Measurements from ENCODE around the gene CHST4.
"Not testable (repeated sequence)": the region's sequence is repeated elsewhere in the genome, so short reads cannot be mapped to it uniquely, and the experiment has no call there.

Gene CHST4

DNA sequence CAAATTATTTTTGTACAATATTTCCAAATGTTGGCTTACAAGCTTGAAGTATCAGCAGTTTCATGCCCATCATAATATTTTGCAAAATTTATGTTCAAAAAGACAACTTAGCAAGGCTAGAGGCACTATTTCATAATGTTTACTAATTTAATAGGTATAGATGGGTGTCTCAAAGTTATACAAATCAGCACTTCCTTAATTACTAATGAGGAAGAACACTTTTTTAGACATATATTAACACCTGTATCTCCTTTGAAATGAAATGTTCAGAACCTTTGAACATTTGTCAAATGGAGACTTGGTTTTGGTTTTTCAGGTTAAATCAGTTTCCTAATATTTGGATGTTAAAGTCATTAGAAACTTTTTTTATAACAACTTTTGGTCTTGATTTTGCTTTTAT, 48.5 kb downstream of the CHST4 start:
- H3K36me3 ChIP-seq (ENCODE audit: insufficient read depth, low read length): no peaks in the 10 kb centered on the region
- no peak overlapping the region for H3K4me2 ChIP-seq (ENCODE audit: insufficient read depth, low read length)
- DNase-seq (no peak), ATAC-seq (ENCODE audit: insufficient read depth, low read depth) (no peak)
- H3K27me3 ChIP-seq (ENCODE audit: insufficient read depth, low read length, poor library complexity): peaks cover 20% of the 10 kb centered on the region
- no peaks in the 10 kb centered on the region for H3K79me2 ChIP-seq (ENCODE audit: insufficient read depth, low read length)
- H3K4me3 ChIP-seq (ENCODE audit: low read depth in 1 of 2, low read length in 2 of 2): no peak overlapping the region
- no peak overlapping the region for H2AFZ ChIP-seq (ENCODE audit: low read depth, low read length)
- H3K9me3 ChIP-seq (ENCODE audit: insufficient read depth, low read length, severe bottlenecking): no peaks in the 10 kb centered on the region
- no peak for TF ChIP-seq EZH2 (IDR thresholded peaks at IDR 0.05; ENCODE audit: borderline replicate concordance, low read depth, low read length, severe bottlenecking)
- TF ChIP-seq, protein P1, sequence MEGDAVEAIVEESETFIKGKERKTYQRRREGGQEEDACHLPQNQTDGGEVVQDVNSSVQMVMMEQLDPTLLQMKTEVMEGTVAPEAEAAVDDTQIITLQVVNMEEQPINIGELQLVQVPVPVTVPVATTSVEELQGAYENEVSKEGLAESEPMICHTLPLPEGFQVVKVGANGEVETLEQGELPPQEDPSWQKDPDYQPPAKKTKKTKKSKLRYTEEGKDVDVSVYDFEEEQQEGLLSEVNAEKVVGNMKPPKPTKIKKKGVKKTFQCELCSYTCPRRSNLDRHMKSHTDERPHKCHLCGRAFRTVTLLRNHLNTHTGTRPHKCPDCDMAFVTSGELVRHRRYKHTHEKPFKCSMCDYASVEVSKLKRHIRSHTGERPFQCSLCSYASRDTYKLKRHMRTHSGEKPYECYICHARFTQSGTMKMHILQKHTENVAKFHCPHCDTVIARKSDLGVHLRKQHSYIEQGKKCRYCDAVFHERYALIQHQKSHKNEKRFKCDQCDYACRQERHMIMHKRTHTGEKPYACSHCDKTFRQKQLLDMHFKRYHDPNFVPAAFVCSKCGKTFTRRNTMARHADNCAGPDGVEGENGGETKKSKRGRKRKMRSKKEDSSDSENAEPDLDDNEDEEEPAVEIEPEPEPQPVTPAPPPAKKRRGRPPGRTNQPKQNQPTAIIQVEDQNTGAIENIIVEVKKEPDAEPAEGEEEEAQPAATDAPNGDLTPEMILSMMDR (IDR thresholded peaks at IDR 0.05; ENCODE audit: borderline replicate concordance, extremely low read depth, low read length, poor library complexity, severe bottlenecking): no peak
- no peak overlapping the region for H3K27ac ChIP-seq (ENCODE audit: low read length)
- H3K9ac ChIP-seq (ENCODE audit: low read depth, low read length): no peak overlapping the region
- no peaks in the 10 kb centered on the region for H4K20me1 ChIP-seq (ENCODE audit: insufficient read depth, low read length)
- H3K4me1 ChIP-seq (ENCODE audit: insufficient read depth, low read length): no peaks in the 10 kb centered on the region

DNA sequence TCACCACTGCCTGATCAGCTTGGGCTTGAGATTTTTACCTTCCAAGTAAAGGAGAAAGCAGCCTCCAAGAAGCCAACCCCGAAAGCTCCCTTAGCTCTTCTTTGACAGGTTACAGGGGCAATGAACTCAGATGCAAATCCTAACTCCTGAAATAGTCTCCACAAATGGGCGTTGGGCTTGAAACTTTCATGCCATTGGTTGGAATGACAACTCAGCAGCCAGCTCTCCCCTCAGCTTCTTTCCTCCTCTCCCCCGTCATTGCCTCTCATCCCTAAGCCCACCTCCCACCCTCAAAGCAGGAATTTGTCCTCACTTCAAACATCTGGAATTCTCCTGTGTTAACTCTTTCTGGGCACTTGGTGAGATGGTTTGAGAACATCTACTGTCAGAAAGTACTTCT, 50.7 kb downstream of the CHST4 start, which contains the start of gene TAT:
TSS of gene TAT (minus strand) at position 122 of the 400 bp plus-strand sequence. CDS start 677 bp downstream, outside the sequence.
- Histone ChIP-seq H3K27me3 (ENCODE audit: insufficient read depth, low read length, poor library complexity) (peaks cover 18% of the 10 kb centered on the region), H3K9ac (ENCODE audit: low read depth, low read length) (no peak within 1 kb of the TSS), H3K27ac (ENCODE audit: low read length) (no peak within 1 kb of the TSS), H3K36me3 (ENCODE audit: insufficient read depth, low read length) (no peaks in the 10 kb centered on the region), H2AFZ (ENCODE audit: low read depth, low read length) (no peak within 1 kb of the TSS), H4K20me1 (ENCODE audit: insufficient read depth, low read length) (no peaks in the 10 kb centered on the region), H3K4me3 (ENCODE audit: low read depth in 1 of 2, low read length in 2 of 2) (no peak within 1 kb of the TSS), H3K4me2 (ENCODE audit: insufficient read depth, low read length) (no peak within 1 kb of the TSS), H3K9me3 (ENCODE audit: insufficient read depth, low read length, severe bottlenecking) (no peaks in the 10 kb centered on the region), H3K79me2 (ENCODE audit: insufficient read depth, low read length) (no peaks in the 10 kb centered on the region), H3K4me1 (ENCODE audit: insufficient read depth, low read length) (no peaks in the 10 kb centered on the region)
- DNase-seq (no peak), ATAC-seq (ENCODE audit: insufficient read depth, low read depth) (no peak)
- TF ChIP-seq, protein P1 (IDR thresholded peaks at IDR 0.05; ENCODE audit: borderline replicate concordance, extremely low read depth, low read length, poor library complexity, severe bottlenecking): no peak
- no peak for TF ChIP-seq EZH2 (IDR thresholded peaks at IDR 0.05; ENCODE audit: borderline replicate concordance, low read depth, low read length, severe bottlenecking)

DNA sequence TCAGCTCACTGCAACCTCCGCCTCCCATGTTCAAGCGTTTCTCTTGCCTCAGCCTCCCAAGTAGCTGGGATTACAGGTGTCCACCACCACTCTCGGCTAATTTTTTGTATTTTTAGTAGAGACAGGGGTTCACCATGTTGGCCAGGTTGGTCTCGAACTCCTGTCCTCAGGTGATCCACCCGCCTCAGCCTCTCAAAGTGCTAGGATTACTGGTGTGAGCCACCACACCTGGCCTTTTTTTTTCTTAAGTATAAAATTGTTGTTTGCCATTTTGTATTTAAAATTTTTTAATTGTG, 56.3 kb downstream of the CHST4 start:
- not testable (repeated sequence) for H3K36me3 ChIP-seq (ENCODE audit: insufficient read depth, low read length); H3K4me1 ChIP-seq (ENCODE audit: insufficient read depth, low read length); DNase-seq; H3K27ac ChIP-seq (ENCODE audit: low read length); H3K4me3 ChIP-seq (ENCODE audit: low read depth in 1 of 2, low read length in 2 of 2); H2AFZ ChIP-seq (ENCODE audit: low read depth, low read length); H3K9me3 ChIP-seq (ENCODE audit: insufficient read depth, low read length, severe bottlenecking); H3K9ac ChIP-seq (ENCODE audit: low read depth, low read length); H3K79me2 ChIP-seq (ENCODE audit: insufficient read depth, low read length); H4K20me1 ChIP-seq (ENCODE audit: insufficient read depth, low read length); ATAC-seq (ENCODE audit: insufficient read depth, low read depth); H3K27me3 ChIP-seq (ENCODE audit: insufficient read depth, low read length, poor library complexity); H3K4me2 ChIP-seq (ENCODE audit: insufficient read depth, low read length)

DNA sequence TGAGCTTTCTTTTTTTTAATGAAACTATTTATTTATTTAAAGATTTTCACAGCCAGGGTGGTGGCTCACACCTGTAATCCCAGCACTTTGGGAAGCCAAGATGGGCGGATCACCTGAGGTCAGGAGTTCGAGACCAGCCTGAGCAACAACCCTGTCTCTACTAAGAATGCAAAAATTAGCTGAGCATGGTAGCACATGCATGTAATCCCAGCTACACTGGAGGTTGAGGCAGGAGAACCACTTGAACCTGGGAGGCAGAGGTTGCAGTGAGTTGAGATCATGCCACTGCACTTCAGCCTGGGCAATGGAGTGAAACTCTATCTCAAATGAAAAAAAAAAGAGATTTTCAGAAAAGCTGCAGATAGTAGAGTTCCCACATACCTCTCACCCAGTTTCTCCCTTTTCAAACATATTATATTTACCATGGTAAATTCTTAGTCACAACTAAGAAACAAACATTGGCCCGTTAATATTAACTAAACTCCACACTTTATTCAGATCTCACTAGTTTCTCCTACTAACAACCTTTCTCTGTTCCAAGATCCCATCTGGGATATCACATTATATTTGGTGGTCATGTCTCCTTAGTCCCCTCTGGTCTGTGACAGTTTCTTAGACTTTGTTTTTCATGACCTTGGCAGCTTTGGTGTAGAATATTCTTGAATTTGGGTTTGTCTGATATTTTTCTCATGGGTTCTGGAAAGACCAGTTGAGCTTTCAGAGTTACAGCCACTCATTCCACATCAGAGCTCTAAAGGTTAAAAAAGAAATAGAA, 58.5 kb downstream of the CHST4 start:
- Histone ChIP-seq H3K36me3 (ENCODE audit: insufficient read depth, low read length) (no peaks in the 10 kb centered on the region), H3K4me1 (ENCODE audit: insufficient read depth, low read length) (no peaks in the 10 kb centered on the region), H2AFZ (ENCODE audit: low read depth, low read length) (no peak overlapping the region), H3K4me3 (ENCODE audit: low read depth in 1 of 2, low read length in 2 of 2) (no peak overlapping the region), H3K79me2 (ENCODE audit: insufficient read depth, low read length) (no peaks in the 10 kb centered on the region), H3K9me3 (ENCODE audit: insufficient read depth, low read length, severe bottlenecking) (no peaks in the 10 kb centered on the region), H3K4me2 (ENCODE audit: insufficient read depth, low read length) (no peak overlapping the region), H3K27me3 (ENCODE audit: insufficient read depth, low read length, poor library complexity) (peaks cover 9% of the 10 kb centered on the region), H3K9ac (ENCODE audit: low read depth, low read length) (no peak overlapping the region), H4K20me1 (ENCODE audit: insufficient read depth, low read length) (no peaks in the 10 kb centered on the region), H3K27ac (ENCODE audit: low read length) (no peak overlapping the region)
- ATAC-seq (ENCODE audit: insufficient read depth, low read depth) (no peak), DNase-seq (no peak)
- TF ChIP-seq, protein P1 (IDR thresholded peaks at IDR 0.05; ENCODE audit: borderline replicate concordance, extremely low read depth, low read length, poor library complexity, severe bottlenecking): no peak
- TF ChIP-seq EZH2 (IDR thresholded peaks at IDR 0.05; ENCODE audit: borderline replicate concordance, low read depth, low read length, severe bottlenecking): no peak
